Suppressor macrophage treated with lipopolysaccharide for 4 hours (primary cell): ENCODE results near the gene MOK.

Experiments
- DNase-seq: peaks from one replicate; pipeline ENCODE4 v3.0.0-alpha.2; 2020

The MOK gene

GRCh38 chr14:102196902-102197230 lies 108.1 kb downstream of the MOK start:
- no peak for DNase-seq

DNA sequence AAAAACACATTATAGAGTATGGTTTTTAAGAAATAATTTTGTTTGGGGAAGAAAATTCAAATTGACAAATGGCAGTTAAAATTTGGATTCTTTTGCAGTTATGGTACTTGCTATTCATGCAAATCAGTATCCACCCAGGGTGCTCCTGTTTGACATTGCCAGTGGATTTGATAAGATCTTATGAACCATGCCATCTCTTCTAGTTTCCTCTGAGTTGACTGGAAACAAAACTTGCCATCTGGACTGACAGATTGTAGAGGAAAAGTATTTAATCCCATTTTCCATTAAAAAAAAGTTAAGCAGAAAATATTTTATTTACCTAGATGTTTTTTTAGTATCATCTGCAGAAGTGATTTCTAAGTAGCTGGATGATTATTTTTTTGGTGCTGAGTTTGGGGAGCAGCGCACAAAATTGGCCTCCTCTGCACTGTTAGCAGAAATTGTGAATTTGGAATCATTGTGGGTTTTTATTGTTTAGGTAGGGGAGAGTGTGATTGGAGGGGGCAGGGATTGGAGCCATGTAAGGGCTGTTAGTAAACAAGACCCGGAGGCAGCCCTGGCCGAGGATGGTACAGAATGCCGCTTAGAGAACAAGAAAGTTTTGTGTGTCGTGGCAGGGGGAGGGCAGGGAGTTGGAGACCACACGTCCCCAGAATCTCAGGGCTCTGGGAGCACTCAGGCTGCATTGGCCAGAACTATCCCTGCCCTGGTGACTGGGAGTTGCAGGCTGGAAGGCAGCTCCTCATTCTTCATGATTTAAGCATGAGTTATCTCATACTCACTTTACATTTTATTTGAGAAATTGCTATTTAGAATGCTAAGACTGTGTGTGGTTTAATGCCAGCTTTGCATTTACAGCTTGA lies 108.7 kb downstream of the MOK start:
- DNase-seq: no peak

- no peak for DNase-seq
Observed at GRCh38 chr14:102195446-102195845, 109.5 kb downstream of the MOK start.

DNA sequence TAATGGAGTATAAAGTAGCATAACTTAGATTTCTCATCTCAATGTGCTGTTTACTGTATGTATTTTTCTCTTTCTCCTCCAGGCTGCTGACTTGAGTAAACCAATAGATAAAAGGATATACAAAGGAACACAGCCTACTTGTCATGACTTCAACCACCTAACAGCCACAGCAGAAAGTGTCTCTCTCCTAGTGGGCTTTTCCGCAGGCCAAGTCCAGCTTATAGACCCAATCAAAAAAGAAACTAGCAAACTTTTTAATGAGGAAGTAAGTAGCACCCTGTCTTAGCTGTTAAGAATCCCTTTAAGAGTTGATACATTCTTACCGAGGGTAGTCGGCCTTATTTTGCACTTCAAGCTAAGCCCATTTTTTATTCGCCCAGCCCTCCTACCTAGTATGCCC lies 110.1 kb downstream of the MOK start:
- DNase-seq: peak; percentile 18

- DNase-seq: no peak
Observed at GRCh38 chr14:102192840-102193502, 112.0 kb downstream of the MOK start.

GRCh38 chr14:102189874-102190273 lies 115.1 kb downstream of the MOK start:
- no peak for DNase-seq

- DNase-seq: no peak
Observed at GRCh38 chr14:102188187-102188586, 116.8 kb downstream of the MOK start.

- no peak for DNase-seq
Observed at GRCh38 chr14:102187568-102188001, 117.4 kb downstream of the MOK start.

- DNase-seq: peak; percentile 6
Observed at GRCh38 chr14:102187044-102187443, 117.9 kb downstream of the MOK start.

GRCh38 chr14:102185360-102185759 lies 119.6 kb downstream of the MOK start:
- no peak for DNase-seq

DNA sequence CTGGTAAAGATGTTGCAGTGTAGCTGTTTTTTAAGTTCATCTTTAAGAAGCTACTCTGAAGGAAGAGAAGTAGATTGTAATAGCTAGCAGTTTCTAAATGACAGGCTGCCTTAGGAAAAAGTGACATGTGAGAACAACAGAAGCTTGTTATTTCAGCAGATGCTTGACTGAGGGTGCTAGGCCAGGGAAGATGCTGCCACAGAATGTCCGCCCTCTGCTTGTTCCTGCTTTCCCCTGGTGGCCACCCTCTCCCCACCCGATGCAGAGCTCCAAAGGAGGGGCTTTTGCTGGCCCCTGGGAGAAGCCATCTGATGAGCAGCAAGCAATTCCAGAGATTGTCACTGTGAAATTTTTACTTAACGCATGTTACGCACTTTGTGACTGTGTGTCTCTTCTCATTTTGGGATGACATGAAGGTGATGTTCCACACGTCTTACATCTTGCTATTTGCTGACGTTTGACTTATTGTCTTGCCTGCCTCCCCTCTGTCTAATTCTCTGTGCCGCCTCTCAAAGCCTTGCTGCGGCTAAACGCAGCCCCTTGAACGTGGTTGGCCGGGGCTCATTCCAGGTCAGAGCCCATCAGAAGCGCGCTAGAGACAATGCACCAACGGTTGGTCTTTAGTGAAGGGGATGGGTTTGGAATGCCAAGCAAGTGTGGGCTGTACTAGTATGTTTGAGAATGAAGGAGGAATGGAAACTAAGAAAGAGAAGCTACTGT lies 120.5 kb downstream of the MOK start:
- peak; percentile 12 for DNase-seq

DNA sequence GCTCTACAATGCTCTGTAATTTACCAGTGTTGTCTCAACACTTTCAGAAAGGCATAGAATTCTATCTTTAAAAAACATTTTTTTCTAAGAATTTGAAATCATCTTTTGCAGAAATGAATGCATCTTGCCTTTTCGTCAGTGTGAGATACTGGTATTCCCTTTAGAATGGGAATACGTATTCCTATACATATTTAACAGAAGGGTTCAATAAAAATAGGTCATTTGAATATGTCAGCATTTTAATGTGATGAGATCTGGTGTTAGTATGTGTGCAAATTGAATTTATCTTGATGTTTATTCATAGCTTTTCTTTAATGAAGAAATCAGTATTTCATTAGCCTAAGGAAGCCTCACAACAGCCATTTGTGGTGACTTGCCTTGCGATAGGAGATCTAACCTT lies 121.1 kb downstream of the MOK start:
- no peak for DNase-seq

DNA sequence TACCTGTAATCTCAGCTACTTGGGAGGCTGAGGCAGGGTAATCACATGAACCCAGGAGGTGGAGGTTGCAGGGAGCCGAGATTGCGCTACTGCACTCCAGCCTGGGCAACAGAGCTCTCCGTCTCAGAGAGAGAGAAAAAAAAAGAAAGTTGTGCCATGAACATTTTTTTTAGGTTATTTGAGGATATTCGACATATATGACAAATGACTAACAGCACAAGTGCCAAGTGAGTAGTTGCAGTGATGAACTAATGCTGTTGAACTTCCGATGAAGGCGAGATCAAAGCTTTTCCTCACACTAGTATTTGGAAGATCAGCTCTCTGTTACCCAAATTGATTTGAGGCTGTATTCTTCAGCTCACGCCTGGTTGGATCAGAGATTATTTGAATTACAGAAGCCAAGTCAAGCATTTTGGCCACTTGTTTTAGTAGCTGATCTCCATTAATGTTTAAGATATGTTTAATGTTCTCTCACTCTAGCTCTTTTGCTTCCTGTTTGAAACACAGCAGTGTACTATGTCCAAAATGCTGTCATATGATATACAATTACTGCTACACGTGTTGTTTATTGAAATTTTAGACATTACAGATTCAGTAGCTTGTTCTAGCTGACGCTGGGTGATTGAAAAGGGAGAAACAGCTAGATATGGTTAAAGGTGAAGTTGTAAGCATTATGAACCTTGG lies 121.9 kb downstream of the MOK start:
- DNase-seq: no peak

GRCh38 chr14:102182190-102182589 lies 122.8 kb downstream of the MOK start:
- DNase-seq: peak; percentile 73

GRCh38 chr14:102181187-102181586 lies 123.8 kb downstream of the MOK start:
- DNase-seq: no peak

GRCh38 chr14:102180248-102180998 lies 124.5 kb downstream of the MOK start:
- no peak for DNase-seq
